Liver (tissue), 9 donors: ENCODE results near the gene ARF5. TPM values are rescaled to one million over a fixed set of nuclear protein-coding genes. Genes with fewer than 3 reads are reported as not detected.

Source experiments
- DNase-seq: peaks from one replicate; pipeline ENCODE4 v3.0.0-alpha.2; 2017; ENCODE audit warnings: low spot score
- H3K27ac ChIP-seq, 2 donors: one replicate each; pipeline ENCODE4 v1.7.0; 2013; ENCODE audit warnings: inconsistent platforms in 2 of 2, low read length in 2 of 2, control low read depth in 1 of 2, low read depth in 1 of 2, mild to moderate bottlenecking in 1 of 2
- H3K27me3 ChIP-seq, 4 donors: one replicate each; pipeline versions ENCODE4 v1.6.1 to v1.7.0; 2013; ENCODE audit warnings: low read length in 3 of 4, inconsistent platforms in 1 of 4, mild to moderate bottlenecking in 1 of 4, moderate library complexity in 1 of 4; ENCODE audit not compliant: control insufficient read depth in 4 of 4, insufficient read depth in 4 of 4
- H3K36me3 ChIP-seq, 4 donors: one replicate each; pipeline versions ENCODE4 v1.6.1 to v1.7.0; 2013; ENCODE audit warnings: low read length in 3 of 4, mild to moderate bottlenecking in 3 of 4, low read depth in 1 of 4, moderate library complexity in 1 of 4; ENCODE audit not compliant: control insufficient read depth in 4 of 4, insufficient read depth in 3 of 4
- H3K4me1 ChIP-seq, 4 donors: one replicate each; pipeline versions ENCODE4 v1.6.1 to v1.7.0; 2013; ENCODE audit warnings: low read length in 3 of 4, mild to moderate bottlenecking in 3 of 4, moderate library complexity in 1 of 4; ENCODE audit not compliant: control insufficient read depth in 4 of 4, insufficient read depth in 4 of 4
- H3K4me3 ChIP-seq, 3 donors: one replicate each; pipeline versions ENCODE4 v1.6.1 to v1.7.0; 2013; ENCODE audit warnings: low read length in 3 of 3, control low read depth in 1 of 3, low read depth in 1 of 3, mild to moderate bottlenecking in 1 of 3
- H3K9ac ChIP-seq, 2 donors: one replicate each; pipeline ENCODE4 v1.7.0; 2013; ENCODE audit warnings: low read length in 2 of 2, mild to moderate bottlenecking in 2 of 2, moderate library complexity in 2 of 2, control low read depth in 1 of 2, low read depth in 1 of 2
- H3K9me3 ChIP-seq, 4 donors: one replicate each; pipeline versions ENCODE4 v1.6.1 to v1.7.0; 2013; ENCODE audit warnings: low read length in 3 of 4; ENCODE audit not compliant: control insufficient read depth in 4 of 4
- EGR1 ChIP-seq, 2 donors: IDR thresholded peaks; 2 replicates each; pipeline ENCODE4 v1.6.1; 2016 to 2018; ENCODE audit warnings: antibody characterized with exemption in 2 of 2, low read depth in 2 of 2
- FOXA1 ChIP-seq: IDR thresholded peaks from 2 replicates; pipeline ENCODE4 v1.6.1; 2016; ENCODE audit warnings: antibody characterized with exemption
- FOXA2 ChIP-seq: IDR thresholded peaks from 2 replicates; pipeline ENCODE4 v1.6.1; 2016; ENCODE audit warnings: antibody characterized with exemption
- GABPA ChIP-seq, 2 donors: IDR thresholded peaks in 1 of 2; conservative IDR thresholded peaks in 1 of 2; 2 replicates each; pipeline ENCODE4 v1.6.1; 2016; ENCODE audit warnings: antibody characterized with exemption in 2 of 2, mild to moderate bottlenecking in 1 of 2, moderate library complexity in 1 of 2
- HNF4A ChIP-seq, 2 donors: conservative IDR thresholded peaks; 2 replicates each; pipeline ENCODE4 v1.6.1; 2016; ENCODE audit warnings: antibody characterized with exemption in 2 of 2, mild to moderate bottlenecking in 2 of 2
- HNF4G ChIP-seq: IDR thresholded peaks from 2 replicates; pipeline ENCODE4 v1.6.1; 2016; ENCODE audit warnings: antibody characterized with exemption
- JUND ChIP-seq, 2 donors: IDR thresholded peaks; 2 replicates each; pipeline ENCODE4 v1.6.1; 2016; ENCODE audit warnings: antibody characterized with exemption in 2 of 2
- NR2F2 ChIP-seq: IDR thresholded peaks from 2 replicates; pipeline ENCODE4 v1.6.1; 2016; ENCODE audit warnings: antibody characterized with exemption
- RAD21 ChIP-seq, 2 donors: IDR thresholded peaks; 2 replicates each; pipeline ENCODE4 v1.6.1; 2016; ENCODE audit warnings: antibody characterized with exemption in 2 of 2, mild to moderate bottlenecking in 2 of 2
- RXRA ChIP-seq, 2 donors: IDR thresholded peaks; 2 replicates each; pipeline ENCODE4 v1.6.1; 2017 to 2018; ENCODE audit warnings: antibody characterized with exemption in 2 of 2, mild to moderate bottlenecking in 1 of 2
- SP1 ChIP-seq: IDR thresholded peaks from 2 replicates; pipeline ENCODE4 v1.6.1; 2018; ENCODE audit warnings: antibody characterized with exemption, mild to moderate bottlenecking
- TAF1 ChIP-seq: conservative IDR thresholded peaks from 2 replicates; pipeline ENCODE4 v1.6.1; 2016; ENCODE audit warnings: antibody characterized with exemption, mild to moderate bottlenecking
- YY1 ChIP-seq: IDR thresholded peaks from 2 replicates; pipeline ENCODE4 v1.6.1; 2016; ENCODE audit warnings: antibody characterized with exemption, mild to moderate bottlenecking
- whole genome bisulfite sequencing: extraction: QIAGEN DNeasy Blood & Tissue Kit; methylation state at CpG from one replicate; pipeline ENCODE4 v1.1.7; 2013; 5-methylcytosine and 5-hydroxymethylcytosine counted together
- polyA plus RNA-seq, 2 donors: library from polyadenylated mRNA; stranded (reverse) in 1 of 2; unstranded in 1 of 2; fragments of 200-250 nt in 1 of 2; fragments of >200 nt in 1 of 2; fragmentation: Nextera tagmentation in 1 of 2; extraction: Ambion mirVana in 1 of 2; gene quantifications; one replicate each; pipeline versions ENCODE4 v1.2.1 to v1.2.3, GENCODE V29; 2013 to 2015
- total RNA-seq, 2 donors: library from RNA; depleted of rRNA; stranded (reverse); fragments of >200 nt; gene quantifications; one replicate each; pipeline ENCODE4 v1.2.3, GENCODE V29; 2014
- TF ChIP-seq, protein P1 (sequence below): fragments of 150-350 bp; IDR thresholded peaks from 2 replicates; pipeline ENCODE4 v1.5.1; 2017; ENCODE audit warnings: improper control_type of control experiment, low read depth, low read length; ENCODE audit not compliant: missing input control
- TF ChIP-seq, protein P2 (sequence below): IDR thresholded peaks from 2 replicates; pipeline ENCODE4 v1.6.1; 2016; ENCODE audit warnings: antibody characterized with exemption
- TF ChIP-seq, protein P3 (sequence below): IDR thresholded peaks from 2 replicates; pipeline ENCODE4 v1.6.1; 2016; ENCODE audit warnings: antibody characterized with exemption
- TF ChIP-seq, protein P4 (sequence below): IDR thresholded peaks from 2 replicates; pipeline ENCODE4 v1.6.1; 2016; ENCODE audit warnings: antibody characterized with exemption, mild to moderate bottlenecking
- TF ChIP-seq, protein P5 (sequence below): IDR thresholded peaks from 2 replicates; pipeline ENCODE4 v1.6.1; 2016; ENCODE audit warnings: antibody characterized with exemption
- donor health status: healthy.
- donor health status: healthy.
- donor health status: healthy.
- donor health status: healthy.
- donor health status: healthy.

The ARF5 gene
- total and polyA plus RNA-seq, 4 donors: 47.8 to 90.0 (median 55.4) TPM

DNA sequence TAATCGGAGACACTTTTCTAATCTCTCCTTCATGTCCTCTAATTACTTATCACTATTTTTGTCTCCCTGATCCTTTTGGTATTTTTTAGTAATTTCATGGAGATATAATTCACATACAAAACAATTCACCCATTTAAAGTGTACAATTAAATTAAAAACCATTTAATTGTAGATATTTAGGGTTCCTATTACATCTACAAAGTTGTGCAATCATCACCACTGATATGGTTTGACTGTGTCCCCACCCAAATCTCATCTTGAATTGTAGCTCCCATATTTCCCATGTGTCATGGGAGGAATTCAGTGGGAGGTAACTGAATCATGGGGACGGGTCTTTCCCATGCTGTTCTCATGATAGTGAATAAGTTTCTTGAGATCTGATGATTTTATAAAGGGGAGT is 31.8 kb upstream of the ARF5 start:
- H3K9ac ChIP-seq: no peak overlapping the region
- TF ChIP-seq JUND (IDR thresholded peaks at IDR 0.05) (no peak), EGR1 (IDR thresholded peaks at IDR 0.05; ENCODE audit: low read depth in 2 of 2) (no peak), YY1 (no peak), FOXA2 (no peak), RAD21 (IDR thresholded peaks at IDR 0.05) (no peak), GABPA (IDR thresholded peaks at IDR 0.05 in 1 of 2, conservative IDR thresholded peaks at IDR 0.05 in 1 of 2) (no peak), HNF4G (no peak), TAF1 (no peak), RXRA (IDR thresholded peaks at IDR 0.05) (no peak), HNF4A (conservative IDR thresholded peaks at IDR 0.05) (no peak), NR2F2 (no peak), FOXA1 (no peak), SP1 (no peak)
- TF ChIP-seq, protein P1, sequence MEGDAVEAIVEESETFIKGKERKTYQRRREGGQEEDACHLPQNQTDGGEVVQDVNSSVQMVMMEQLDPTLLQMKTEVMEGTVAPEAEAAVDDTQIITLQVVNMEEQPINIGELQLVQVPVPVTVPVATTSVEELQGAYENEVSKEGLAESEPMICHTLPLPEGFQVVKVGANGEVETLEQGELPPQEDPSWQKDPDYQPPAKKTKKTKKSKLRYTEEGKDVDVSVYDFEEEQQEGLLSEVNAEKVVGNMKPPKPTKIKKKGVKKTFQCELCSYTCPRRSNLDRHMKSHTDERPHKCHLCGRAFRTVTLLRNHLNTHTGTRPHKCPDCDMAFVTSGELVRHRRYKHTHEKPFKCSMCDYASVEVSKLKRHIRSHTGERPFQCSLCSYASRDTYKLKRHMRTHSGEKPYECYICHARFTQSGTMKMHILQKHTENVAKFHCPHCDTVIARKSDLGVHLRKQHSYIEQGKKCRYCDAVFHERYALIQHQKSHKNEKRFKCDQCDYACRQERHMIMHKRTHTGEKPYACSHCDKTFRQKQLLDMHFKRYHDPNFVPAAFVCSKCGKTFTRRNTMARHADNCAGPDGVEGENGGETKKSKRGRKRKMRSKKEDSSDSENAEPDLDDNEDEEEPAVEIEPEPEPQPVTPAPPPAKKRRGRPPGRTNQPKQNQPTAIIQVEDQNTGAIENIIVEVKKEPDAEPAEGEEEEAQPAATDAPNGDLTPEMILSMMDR: no peak
- TF ChIP-seq, protein P2, sequence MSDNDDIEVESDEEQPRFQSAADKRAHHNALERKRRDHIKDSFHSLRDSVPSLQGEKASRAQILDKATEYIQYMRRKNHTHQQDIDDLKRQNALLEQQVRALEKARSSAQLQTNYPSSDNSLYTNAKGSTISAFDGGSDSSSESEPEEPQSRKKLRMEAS: no peak
- TF ChIP-seq, protein P3, sequence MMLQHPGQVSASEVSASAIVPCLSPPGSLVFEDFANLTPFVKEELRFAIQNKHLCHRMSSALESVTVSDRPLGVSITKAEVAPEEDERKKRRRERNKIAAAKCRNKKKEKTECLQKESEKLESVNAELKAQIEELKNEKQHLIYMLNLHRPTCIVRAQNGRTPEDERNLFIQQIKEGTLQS: no peak
- TF ChIP-seq, protein P4, sequence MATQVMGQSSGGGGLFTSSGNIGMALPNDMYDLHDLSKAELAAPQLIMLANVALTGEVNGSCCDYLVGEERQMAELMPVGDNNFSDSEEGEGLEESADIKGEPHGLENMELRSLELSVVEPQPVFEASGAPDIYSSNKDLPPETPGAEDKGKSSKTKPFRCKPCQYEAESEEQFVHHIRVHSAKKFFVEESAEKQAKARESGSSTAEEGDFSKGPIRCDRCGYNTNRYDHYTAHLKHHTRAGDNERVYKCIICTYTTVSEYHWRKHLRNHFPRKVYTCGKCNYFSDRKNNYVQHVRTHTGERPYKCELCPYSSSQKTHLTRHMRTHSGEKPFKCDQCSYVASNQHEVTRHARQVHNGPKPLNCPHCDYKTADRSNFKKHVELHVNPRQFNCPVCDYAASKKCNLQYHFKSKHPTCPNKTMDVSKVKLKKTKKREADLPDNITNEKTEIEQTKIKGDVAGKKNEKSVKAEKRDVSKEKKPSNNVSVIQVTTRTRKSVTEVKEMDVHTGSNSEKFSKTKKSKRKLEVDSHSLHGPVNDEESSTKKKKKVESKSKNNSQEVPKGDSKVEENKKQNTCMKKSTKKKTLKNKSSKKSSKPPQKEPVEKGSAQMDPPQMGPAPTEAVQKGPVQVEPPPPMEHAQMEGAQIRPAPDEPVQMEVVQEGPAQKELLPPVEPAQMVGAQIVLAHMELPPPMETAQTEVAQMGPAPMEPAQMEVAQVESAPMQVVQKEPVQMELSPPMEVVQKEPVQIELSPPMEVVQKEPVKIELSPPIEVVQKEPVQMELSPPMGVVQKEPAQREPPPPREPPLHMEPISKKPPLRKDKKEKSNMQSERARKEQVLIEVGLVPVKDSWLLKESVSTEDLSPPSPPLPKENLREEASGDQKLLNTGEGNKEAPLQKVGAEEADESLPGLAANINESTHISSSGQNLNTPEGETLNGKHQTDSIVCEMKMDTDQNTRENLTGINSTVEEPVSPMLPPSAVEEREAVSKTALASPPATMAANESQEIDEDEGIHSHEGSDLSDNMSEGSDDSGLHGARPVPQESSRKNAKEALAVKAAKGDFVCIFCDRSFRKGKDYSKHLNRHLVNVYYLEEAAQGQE: no peak
- TF ChIP-seq, protein P5, sequence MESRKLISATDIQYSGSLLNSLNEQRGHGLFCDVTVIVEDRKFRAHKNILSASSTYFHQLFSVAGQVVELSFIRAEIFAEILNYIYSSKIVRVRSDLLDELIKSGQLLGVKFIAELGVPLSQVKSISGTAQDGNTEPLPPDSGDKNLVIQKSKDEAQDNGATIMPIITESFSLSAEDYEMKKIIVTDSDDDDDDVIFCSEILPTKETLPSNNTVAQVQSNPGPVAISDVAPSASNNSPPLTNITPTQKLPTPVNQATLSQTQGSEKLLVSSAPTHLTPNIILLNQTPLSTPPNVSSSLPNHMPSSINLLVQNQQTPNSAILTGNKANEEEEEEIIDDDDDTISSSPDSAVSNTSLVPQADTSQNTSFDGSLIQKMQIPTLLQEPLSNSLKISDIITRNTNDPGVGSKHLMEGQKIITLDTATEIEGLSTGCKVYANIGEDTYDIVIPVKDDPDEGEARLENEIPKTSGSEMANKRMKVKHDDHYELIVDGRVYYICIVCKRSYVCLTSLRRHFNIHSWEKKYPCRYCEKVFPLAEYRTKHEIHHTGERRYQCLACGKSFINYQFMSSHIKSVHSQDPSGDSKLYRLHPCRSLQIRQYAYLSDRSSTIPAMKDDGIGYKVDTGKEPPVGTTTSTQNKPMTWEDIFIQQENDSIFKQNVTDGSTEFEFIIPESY: no peak
- no peak overlapping the region for H3K27ac ChIP-seq
- H3K36me3 ChIP-seq: no peaks in the 10 kb centered on the region
- WGBS: 89% methylated on average over 2 of the region's 2 CpGs
- H3K27me3 ChIP-seq: no peaks in the 10 kb centered on the region
- DNase-seq: no peak
- H3K4me1 ChIP-seq: no peaks in the 10 kb centered on the region
- no peaks in the 10 kb centered on the region for H3K9me3 ChIP-seq
- no peak overlapping the region for H3K4me3 ChIP-seq
